GM18526 (cell line): ENCODE results near the gene BMPER.

Source experiments
- POLR2A ChIP-seq: IDR thresholded peaks from 3 replicates; pipeline ENCODE4 v1.6.1; 2011; ENCODE audit not compliant: insufficient read length; ENCODE audit errors: extremely low read depth

The BMPER gene

DNA sequence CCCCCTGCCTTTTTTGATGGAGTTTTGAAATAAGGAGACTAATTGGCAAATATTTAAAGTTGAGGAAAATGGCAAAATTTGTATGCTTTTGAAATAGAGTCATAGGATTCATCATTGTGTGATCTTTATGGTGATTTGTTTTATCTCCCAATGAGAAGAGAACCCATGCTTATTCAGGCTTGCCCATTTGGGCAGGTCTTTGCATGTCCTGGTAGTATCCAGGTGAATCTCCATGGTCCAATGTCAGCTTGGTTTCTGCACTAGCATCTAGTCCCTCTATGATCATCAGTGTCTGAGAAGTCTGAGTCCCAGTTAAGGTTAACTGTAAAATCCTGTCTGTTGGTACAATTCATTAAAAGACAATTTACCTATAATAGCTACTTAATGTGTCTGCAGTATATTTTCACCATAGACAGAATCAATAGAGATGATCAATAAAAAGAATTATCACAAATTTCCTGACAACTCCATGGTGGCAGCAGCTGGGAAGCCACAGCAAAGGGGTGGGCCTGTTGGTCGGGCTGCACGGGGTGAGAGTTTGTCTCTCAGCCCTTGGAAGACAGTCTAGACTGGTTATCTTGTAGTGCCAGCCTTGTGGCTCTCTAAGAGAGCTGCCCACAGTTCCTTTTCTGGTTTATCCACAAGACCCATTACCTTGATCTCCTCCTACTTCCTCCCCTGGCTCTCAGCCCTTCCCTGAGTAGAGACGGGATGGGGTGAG, 22.2 kb upstream of the BMPER start:
- TF ChIP-seq POLR2A = no peak

DNA sequence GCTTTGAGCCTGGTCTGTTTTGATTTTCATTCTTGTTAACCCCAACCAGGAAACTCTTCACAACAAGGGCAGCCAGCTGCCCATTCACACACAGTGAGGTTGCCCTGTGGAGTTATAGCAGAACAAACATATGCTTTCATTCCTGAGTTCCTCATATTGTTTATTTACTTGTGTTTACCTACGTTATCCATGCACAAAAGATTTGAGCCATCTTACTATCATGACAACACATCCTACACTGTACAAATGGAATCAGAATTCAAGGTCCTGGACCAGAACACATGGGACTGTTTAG, 21.7 kb upstream of the BMPER start:
- TF ChIP-seq POLR2A = no peak

DNA sequence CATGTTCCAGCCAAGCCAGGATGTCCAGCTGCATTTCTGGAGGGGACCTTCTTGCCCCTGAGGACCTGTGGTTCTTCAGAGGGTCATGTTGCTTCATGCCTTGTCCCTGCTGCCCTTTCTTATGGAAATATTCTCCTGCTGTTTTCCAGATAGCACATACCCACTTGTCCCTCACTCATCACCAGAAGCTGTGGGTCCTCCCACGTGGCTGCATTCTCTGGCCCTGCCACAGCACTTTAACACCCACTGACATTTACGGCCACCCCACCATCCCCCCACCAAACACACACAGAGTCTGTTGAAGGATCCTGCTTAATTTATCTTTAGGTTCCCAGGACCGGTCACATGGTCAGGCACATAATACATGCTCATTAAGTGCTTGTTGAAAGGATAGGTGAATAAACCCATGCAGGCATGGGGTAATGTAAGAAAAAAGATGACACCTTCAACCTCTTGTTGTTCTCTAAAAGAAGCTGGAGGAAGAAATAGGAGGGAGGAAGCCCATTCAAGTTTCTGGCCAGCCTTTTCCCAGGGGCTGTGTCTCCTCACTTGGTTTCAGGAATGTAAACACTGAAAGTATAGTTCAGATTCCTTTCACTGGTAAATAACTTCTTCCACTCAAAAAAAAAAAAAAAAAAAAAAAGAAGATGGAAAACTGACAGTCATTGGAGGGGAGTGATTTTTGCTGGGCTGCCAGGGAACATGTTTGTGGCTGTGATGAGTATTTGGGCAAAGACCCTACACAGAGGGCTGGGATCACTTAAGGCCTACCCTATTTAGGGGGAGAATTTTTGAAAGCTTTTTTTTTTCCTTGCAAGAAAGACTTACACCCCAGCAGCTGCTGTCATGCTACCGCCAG, 19.8 kb upstream of the BMPER start:
- no peak for TF ChIP-seq POLR2A

DNA sequence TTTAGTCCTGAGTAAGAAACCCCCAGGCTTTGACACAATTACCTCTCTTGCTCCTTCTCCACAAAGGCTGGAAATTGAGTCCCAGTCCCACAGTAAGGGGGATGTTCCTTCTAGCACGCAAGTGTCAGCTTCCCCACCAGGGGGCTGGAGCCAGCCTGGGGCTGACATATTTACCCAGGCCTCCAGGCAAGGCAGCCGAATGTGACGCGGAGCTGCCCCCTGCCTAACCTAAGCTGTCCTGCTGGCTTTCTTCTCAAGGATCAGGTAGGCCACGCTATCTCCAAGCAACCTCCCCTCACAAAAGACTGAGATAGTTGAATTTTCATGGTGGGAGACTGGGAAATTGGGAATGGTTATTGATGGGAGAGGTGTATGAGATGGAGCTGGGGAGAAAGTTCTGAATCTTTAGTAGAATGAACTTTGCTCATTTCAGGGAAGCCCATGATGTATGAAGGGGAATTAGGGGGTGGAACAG, 19.2 kb upstream of the BMPER start:
- no peak for TF ChIP-seq POLR2A

DNA sequence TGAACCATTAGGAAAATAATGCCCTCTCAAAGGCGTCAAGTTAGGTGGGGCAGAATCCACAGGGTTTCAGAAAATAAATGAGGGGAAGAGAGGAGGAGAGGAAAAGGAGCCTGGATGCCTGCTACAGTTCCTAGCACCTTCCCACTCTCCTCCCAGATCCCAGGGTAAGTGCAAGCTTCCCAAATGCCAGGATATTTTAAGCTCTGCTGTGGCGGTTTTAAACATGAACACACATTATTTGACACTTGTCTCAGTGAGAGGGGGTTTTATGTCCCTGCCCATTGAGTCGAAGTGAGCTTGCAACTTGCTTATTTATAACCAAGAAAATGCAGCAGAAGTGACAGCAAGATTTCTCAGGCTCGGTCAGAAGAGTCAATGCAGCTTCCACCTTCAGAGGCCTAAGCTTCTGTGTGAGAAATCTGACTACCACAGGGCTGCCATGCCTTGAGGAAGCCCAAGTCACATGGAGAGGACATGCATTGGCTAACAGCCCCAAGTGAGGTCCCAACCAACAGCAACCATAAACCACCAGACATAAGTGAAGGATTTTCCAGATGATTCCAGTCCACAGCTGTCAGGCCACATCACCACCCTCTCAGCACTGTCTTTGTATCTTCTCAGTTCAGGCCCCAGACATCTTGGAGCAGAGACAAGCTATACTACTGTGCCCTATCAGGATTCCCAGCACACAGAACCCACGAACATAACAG, 17.9 kb upstream of the BMPER start:
- no peak for TF ChIP-seq POLR2A

DNA sequence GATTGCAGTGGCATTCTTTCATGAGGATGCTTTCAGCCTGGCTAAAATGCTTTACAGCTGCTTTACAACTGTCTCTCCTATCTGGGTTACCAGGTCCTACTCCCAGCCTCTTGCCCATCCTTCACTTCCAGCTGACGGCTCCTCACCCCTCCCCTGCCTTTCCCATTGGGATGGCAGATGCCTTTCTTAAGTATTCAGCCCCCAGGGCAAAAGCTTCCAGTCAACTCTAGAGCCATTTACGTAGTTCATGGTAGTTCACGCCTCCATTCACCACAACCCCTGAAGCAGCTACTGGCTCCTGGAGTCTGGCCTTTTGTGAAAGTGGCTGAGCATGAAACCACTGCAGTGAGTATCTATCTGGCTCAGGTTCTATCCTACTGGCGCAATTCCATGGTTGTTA, 17.2 kb upstream of the BMPER start:
- no peak for TF ChIP-seq POLR2A

DNA sequence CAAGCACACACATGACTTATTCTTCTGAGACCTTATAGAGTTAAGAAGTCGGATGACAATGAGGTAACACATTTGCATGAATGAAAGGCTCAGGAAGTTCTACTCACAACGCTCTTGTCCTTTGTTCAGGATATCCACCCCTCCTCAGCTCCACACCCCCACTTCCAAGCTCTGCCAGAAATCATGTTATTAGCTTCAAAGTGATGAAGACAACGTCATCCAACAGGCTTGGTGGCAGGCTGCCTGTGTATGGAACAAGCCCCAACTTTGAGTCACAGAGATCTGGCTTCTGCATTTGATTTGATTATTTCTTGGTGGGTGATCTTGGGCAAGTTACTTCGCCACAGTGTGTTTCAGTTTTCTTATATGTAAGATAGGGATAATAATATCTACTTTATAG, 12.4 kb upstream of the BMPER start:
- TF ChIP-seq POLR2A = no peak

DNA sequence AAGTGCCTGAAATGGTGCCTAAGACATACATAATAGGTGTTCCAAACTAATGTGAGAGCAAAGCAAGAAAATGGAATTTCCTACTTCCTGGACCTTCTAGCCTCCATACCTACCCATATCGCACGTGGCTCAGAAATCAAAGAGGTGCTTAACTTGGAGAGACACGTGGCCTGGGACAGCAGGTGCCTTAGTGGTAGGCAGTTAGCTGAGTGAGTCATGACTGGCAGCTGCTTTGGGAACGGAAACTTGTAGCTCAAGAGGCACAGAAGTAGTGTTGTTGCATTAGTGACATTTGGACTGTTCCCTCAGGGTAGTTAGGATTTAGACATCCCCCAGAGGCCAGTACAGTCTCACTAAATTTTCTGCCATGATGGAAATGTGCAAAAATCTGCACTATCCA, 12.0 kb upstream of the BMPER start:
- TF ChIP-seq POLR2A = no peak

DNA sequence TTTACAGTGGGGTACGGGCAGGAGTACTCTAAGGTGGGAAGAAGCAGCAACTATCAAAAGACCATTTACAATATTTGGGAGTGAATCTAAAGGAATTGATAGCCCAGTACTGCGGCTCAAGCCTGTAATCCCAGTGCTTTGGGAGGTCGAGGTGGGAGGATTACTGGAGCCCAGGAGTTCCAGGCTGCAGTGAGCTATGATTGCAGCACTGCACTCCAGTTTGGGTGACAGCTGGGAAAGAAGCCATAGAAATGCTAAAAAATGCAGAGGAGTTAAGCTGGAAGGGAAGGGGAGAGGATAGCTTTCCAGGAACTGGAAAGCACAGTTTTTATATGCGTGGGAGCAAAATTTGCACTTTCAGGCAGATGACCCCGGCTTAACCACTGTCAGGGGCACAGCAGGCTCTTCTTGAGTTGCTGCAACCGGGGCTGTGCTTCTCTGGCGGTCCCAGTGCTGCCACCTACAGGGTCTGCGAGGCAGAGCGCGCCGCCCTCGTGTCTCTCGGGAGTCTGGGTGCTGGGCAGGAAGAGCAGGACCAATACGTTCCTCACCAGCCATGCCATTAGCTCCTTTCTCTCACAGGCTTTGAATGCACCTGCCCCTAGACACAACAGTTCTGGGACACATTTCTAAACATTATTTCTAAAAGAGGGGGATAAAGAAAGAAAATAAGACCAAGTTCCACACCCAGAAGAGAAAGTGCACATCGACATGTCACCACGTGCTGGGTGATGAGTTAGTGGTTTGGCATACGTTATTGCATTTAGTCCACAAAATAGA, 10.1 kb upstream of the BMPER start:
- no peak for TF ChIP-seq POLR2A

DNA sequence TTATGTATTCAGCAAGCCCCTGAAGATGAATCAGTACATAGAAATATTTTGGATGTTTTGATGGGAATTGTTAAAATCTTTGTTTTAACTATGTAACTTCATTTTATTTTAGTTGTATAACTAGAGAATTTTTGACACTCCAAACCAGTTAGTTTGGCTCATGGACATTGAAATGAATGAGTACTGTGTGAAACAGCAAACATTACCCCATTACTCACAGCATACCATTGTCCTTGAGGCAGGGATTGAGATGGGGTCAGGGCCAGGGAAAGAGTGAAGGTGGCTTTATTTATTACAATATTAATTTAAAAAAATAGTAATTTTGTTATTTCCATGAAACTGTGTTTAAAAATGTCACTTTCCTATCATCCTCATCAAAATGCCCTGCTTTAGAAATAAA, 4.8 kb upstream of the BMPER start:
- TF ChIP-seq POLR2A = no peak

DNA sequence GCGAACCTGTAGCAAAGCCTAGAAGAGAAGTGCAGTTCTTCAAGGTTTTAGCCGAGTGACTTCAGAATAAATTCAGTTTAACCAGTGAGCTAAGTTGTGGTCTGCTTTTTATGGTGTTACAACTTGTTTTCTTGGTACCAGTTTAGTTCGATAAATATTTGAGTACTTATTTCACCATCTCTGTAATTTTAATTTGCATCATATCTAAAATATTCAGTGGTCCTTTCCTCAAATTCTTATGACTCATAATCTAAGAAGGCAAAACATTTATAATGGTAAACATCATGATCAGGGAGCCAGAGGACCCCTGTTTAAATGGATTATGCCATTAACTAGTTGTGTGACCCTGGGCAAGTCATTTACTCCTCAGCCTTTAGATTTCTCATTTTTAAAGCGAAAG, 4.1 kb upstream of the BMPER start:
- no peak for TF ChIP-seq POLR2A

DNA sequence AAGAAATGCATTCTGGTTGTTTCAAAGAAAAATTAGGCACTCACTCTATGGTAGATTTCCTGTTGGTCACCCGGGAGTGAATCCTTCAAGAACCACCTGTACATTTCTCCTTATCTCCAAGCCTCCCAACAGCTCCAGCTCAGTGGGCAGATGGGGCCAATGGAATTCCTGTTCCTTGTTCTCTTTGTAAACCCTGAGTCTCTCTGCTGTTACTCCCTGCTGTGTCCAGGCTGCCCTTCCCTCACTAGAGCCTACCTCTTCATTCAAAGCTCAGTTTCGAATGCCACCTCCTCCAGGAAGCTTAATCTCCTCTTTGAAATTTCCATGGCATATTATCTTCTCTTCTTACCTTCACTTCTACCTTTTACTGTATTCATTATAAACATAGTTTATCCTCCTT, 3.5 kb upstream of the BMPER start:
- no peak for TF ChIP-seq POLR2A

DNA sequence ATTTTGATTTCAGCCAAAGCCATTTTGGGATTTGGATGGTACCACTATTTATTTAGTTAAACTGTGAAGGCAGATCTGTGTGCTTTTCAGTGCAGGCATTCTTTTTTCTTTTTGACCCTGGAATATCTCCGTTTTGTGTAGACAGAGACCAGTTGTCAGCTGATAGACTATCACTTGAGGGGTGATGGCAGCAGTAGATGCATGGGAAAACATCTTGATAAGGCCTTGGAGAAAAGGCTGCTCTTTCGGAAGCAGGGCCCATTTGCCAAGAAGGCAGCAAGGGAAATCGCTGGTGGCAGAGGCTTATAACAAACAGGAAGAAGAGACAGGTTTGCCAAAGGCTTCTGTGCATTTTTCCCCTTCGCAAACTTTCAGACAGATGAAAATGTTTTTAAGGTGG, 2.6 kb upstream of the BMPER start:
- no peak for TF ChIP-seq POLR2A

DNA sequence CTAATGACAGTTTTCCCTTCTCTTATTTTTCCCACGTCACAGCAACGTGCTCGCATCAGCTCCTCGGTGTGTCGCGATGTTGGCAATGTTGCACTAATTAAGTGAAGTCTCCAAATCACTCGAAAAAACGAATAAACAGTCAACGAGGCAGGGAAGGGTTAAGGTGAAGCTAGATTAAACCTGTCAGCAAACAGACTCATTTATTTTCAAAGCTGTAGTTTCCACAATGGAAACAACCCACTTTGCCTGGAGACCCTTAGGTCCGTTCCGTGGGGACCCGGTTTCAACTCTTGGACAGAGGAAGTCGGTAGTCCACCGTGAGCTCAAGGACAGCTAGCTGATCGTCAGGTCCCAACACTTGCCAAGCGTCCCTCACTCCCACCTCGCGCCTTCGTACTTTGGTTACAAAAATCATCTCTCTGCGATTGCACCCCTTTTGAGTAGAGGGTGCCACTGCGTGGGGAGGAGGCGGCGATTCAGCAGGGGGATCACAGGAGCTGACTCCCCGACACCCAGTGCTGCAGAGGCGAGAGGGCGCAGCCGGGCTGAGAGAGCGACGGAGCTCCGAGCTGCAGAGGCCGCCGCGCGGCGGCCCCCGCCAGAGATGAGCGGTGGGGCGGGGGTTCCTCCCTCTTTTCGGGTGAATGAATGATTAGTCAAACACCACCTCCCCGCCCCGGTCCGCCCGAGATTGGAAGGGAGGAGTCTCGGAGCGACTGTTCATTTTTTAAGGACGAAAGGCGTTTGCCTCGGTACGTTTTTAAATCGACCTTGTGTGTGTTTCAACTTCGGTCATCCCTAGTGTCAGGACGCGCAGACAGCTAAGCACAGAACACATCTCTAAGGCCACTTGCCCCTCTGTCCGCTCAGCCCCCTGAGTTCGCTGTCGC, 1.3 kb upstream of the BMPER start:
- no peak for TF ChIP-seq POLR2A
